Breast epithelium (tissue), 3 donors: ENCODE data around the gene PAXIP1.
"Not testable (repeated sequence)": the region's sequence is repeated elsewhere in the genome, so short reads cannot be mapped to it uniquely, and the experiment has no call there.

Source experiments
- CTCF ChIP-seq, 3 donors: fragments of 450-650 bp; IDR thresholded peaks; one replicate each; pipeline ENCODE4 v1.5.1; 2016 to 2017; ENCODE audit warnings: antibody characterized with exemption in 3 of 3, mild to moderate bottlenecking in 3 of 3, moderate library complexity in 3 of 3
- POLR2A ChIP-seq: fragments of 450-650 bp; IDR thresholded peaks from one replicate; pipeline ENCODE4 v1.6.1; 2016; ENCODE audit warnings: antibody characterized with exemption, mild to moderate bottlenecking, moderate library complexity
- POLR2AphosphoS5 ChIP-seq, 3 donors: sonication (generic); formaldehyde crosslinking; IDR thresholded peaks; one replicate each; pipeline ENCODE4 v1.6.1; 2017; ENCODE audit warnings: antibody characterized with exemption in 3 of 3

GRCh38 chr7:154934353-154934952 lies 68.5 kb downstream of the PAXIP1 start:
- not testable (repeated sequence) for TF ChIP-seq CTCF (IDR thresholded peaks at IDR 0.05); POLR2A; POLR2AphosphoS5 (IDR thresholded peaks at IDR 0.05)
